Measurements from ENCODE around the gene INSC.
"Not testable (repeated sequence)": the region's sequence is repeated elsewhere in the genome, so short reads cannot be mapped to it uniquely, and the experiment has no call there.

Gene INSC

DNA sequence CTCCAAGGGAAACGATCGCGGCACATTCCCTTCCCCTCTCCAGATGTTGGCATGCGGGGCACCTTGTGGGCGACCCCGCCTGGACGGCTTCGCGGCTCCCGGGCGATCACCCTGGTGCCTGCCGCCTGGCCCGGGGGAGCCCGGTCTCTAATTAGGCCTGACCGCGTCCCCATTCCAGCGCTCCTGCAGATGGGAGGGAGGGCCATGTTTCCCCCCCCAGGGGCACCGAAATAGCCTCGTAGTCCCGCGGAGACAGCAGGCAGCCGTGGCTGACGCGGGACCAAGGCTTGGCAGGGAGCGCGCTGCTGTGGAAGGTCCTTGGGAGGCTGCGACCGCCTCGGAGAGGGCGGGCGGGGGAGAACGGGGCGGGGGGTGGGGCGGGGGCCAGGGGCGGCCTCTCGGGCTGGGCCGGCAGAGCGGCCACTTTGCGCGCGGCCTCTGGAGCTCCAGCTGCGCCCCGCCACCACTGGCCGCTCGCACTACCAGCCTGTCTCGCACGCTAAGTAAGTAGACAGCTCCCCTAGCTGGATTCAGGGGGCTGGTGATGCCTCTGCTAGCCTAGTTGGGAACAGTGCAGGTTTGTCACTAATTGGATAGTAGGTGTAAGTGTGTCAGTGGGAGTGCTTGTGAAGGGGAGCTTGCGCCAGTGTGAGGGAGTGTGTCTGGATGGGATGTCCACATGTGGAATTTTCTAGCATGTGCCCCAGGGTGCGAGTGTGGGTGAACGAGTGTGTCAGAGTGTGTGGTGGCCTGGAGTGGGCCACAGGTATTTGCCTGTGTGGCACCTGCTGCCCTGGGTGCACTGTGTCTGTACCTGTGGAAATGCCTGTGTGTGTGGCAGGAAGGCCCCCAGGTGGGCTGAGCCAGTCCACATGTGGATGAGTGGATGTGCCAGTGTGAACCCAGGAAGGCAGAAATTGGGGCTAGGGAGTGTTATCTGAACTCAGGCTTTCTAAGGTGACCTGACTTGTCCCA is at the start of gene INSC:
Gene INSC, plus strand, starts transcription at position 423 of the 975 bp plus-strand sequence. CDS start 34,252 bp downstream, outside the sequence.
- DNase-seq (ENCODE audit: low spot score) = peak; percentile 64

GRCh38 chr11:15069751-15070150 is 45.0 kb upstream of the INSC start:
- DNase-seq (ENCODE audit: low spot score) = not testable (repeated sequence)

DNA sequence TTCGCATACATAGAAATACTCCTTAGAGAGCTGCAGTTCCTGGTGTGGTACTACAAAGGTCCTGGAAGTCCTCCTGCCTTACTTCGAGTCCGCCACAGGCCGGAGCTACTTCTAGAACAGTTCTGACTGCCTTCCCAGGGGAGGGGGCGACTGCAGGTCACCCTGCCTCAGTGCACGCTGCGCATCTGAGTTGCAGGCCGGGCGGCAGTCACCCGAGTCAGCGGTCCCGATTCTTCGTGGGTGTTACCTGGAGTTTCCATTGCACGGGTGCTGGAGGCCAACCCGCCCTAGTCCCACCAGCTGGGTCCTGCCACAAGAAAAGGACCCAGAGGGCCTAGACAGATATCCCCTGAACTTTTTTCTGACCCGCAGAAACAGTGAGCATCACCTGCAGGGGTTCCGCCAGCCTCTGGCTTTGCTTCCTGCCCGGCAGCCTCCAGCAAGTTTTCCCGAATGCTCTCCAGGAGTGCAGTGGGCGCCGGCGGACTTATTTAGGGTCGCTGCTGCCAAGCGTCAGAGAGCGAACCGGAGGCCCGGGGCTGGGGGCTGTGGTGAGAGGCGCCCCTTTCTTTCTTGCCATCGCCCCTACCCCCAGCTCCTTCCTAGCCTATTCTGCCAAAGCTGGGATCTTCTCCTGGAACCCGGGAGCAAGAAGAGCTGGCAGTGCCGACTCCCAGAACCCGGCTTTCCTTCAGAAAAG is 43.0 kb upstream of the INSC start:
- DNase-seq (ENCODE audit: low spot score) = no peak

DNA sequence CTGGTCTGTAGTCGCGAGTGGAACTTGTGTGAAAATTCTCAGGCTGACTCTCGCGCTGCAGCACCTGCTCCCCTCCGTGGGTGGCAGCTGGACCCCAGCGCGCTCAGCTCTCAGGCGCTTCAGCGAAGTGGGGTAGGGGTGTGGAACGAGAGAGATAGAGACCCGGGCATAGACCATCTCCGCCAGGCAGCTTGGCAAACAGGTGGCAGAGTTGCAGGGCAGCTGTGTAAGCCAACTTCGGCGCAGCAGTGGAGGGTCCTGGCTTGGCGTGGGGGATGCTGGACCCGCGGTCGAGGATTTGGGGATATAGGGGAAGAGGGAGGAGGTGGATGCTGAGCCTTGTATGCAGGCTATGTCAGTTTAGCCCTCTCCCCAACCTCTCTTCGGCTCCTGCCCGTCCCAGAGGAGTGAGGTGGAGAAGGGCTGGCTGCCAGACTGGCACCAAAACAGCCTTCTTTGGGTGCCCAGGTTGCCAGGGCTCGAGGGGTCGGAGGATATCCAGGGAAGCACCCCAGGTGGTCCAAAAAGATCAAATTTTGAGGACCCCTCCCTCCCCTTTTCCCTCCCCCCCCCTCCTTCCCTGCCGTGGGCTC is 42.1 kb upstream of the INSC start:
- DNase-seq (ENCODE audit: low spot score) = no peak

DNA sequence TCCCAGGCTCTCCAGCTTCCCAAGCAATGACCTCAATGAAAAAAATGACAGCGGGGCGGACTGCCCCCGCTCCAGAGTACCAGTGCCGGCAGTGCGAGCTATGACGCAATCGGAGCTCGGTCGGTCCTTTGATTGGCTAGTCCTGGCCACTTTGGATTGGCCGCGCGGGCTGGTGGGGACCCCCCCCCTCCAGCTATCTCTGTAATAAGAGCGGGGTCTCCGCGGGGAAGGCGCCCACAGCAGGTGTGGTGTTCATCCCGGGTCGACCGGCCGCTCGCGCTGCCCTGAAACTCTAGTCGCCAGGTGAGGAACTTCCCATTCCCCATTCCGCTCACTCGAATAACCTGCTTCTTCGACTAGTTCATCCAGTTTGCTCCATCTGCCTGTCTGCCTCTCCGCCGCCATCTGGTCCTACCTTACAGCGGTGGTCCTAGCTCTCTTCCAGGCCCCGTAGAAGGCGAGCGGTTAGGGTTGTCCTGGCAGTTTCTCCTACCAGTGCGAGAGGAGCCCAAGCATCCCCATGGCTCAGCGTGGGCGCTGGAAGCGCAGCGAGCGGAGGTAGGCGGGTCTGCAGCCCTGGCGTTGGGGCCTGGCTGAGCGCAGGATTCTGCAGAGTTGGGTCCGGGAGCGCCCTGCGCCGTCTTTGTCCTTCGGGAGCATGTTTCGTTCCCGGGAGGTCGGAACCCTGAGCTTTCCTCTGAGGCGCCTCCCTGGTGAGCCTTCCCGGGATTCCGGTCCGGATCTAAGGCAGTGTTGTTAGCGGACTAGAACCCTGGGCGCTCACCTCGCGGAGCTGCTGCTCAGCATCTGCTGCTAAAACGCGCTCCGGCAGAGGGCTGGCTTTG is 41.1 kb upstream of the INSC start, which contains the start of gene CALCB:
Gene CALCB, plus strand, starts transcription at position 233 of the 845 bp plus-strand sequence. CDS start 1,126 bp downstream, outside the sequence.
- peak; percentile 46 for DNase-seq (ENCODE audit: low spot score)

GRCh38 chr11:15074206-15075161 is 40.2 kb upstream of the INSC start:
- peak; percentile 51 for DNase-seq (ENCODE audit: low spot score)

GRCh38 chr11:15075162-15075526 is 39.6 kb upstream of the INSC start:
- no peak for DNase-seq (ENCODE audit: low spot score)

DNA sequence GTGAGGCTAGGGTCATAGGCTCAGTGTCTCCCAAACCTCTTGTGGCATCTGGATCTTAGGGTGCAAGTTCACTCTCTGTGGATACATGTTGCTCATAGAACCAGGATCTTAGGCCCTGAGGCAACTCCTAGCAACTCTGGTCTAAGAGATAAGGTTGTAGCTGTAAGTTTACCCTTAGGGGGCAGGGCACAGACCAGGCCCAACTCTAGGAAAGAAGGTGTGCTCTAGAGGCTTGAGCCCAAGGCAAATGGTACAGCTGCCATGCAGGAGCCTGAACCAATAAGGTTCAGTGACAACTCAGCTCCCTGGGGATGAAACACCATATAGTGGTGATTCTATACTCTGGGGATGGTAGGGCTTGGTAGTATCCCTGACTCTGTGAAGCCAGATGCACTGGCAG is 23.5 kb upstream of the INSC start:
- DNase-seq (ENCODE audit: low spot score) = no peak

DNA sequence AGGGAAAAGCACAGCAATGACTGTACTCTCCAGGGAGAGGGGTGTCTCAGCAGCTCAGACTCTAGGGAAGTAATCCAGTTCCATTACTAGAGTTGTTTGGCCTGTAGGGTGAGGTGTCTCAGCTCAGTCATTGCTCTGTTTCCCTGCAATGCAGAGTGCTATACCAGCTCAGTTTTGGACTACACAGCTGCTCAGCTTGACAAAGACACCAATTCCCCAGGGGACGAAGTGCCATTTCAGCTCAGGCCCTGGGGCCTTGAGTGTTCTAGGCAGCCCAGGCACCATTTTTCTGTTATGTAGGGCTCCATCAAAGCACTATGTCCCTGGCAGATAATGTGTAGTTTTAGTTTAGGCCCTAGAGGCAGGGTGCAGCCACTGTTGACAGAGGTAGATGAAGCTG is 23.1 kb upstream of the INSC start:
- no peak for DNase-seq (ENCODE audit: low spot score)

GRCh38 chr11:15093432-15093831 is 21.3 kb upstream of the INSC start:
- DNase-seq (ENCODE audit: low spot score) = no peak

GRCh38 chr11:15095736-15096228 is 18.9 kb upstream of the INSC start:
- DNase-seq (ENCODE audit: low spot score) = no peak

DNA sequence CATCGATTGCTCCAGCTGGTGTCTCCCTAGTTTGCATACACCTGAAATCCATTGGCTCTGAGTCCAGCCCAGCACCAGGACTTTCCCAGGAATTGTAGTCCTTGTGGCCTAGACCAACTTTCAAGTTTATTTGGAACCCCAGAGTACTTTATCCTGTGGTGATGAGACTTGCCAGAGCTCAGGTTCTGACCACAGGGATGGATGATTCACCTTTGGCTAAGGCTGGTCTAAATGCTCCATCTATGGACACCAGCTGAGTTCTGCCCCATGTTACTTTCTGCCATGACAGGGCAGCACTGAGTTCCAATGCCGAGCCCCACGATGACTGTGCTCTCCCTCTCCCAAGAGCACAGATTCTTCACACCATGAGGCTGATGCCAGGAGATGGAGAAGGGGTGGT is 17.3 kb upstream of the INSC start:
- DNase-seq (ENCODE audit: low spot score) = no peak

DNA sequence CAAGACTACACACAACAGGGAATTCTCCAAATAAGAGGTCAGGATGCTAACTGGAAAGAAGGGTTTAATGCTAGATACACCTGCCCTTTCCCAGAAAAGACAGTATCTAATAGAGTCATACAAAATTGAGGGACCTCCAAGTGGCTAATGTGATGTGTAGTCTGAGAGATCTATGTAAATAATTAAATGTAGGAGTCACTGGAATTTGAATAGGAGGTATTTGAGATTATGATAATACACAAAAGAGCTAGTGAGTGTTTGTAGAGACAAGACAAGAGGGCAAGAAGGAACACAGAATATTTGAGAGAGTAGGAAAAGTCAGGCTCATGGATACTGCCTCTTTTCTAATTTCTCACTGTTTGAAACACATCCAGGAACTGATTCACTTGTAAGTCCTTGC is 15.5 kb upstream of the INSC start:
- DNase-seq (ENCODE audit: low spot score) = no peak

- DNase-seq (ENCODE audit: low spot score) = peak; percentile 76
Observed at GRCh38 chr11:15101072-15101709, 13.5 kb upstream of the INSC start.

DNA sequence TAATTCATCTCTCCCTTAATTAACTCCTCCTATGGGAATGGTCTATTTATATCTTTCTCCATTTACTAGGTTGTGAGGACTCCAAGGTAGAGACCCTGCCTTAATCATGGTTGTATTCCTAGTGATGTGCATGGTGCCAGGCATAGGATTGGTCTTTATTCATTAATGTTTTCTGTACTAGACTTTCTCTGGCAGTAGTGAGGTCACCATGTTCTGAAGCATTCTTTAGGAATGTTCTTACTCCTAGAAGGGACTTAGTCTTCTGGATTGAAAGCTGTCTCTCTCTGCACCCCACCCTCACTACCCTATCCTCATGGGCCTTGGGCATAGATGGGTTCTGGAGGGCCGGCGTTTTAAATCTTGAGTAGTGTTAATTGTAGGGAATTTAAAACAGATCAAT is 10.6 kb upstream of the INSC start:
- DNase-seq (ENCODE audit: low spot score) = no peak

DNA sequence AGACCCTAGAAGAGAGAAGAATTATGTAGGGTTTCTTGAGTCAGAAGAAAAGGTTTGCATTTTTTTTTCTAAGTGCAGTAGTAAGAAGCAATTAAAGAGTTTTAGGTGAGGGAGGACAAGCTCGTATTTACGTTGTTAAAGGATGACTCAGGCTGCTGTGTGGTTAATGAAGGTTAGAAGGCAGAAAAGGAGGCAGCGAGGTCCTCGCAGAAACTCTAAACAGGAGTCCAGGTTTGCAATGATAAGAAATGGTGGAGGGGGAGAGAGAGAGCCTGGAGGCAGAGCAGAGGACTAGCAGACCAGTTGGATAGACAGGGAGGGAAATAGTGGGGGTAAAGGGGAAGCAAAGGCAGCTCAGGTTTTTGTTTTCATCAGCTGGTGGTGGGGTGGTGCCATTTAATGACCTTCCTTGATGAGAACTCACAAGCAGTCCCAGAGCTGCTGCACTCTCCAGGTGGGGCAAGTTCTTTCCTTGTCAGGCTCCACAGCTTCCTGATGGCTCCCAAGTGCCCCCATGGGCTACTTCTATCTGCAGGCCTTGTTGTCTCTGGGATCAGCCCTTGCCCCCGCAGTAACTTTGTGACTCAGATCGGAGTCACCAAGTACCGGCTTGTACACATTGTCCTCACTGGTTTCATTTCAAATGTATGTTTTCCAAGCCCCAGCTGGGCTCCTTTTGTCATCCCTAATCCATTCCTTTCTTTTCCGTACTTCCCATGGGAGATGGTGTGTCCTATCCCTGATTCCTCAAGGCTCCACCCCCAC is 8.3 kb upstream of the INSC start:
- peak; percentile 52 for DNase-seq (ENCODE audit: low spot score)

- no peak for DNase-seq (ENCODE audit: low spot score)
Observed at GRCh38 chr11:15107730-15108515, 6.8 kb upstream of the INSC start.

- no peak for DNase-seq (ENCODE audit: low spot score)
Observed at GRCh38 chr11:15108592-15109130, 6.1 kb upstream of the INSC start.

Measured in AG08396 (cell line).